Common myeloid progenitor, CD34-positive (primary cell): ENCODE results near the gene ACTG2.

Source experiments
- CTCF ChIA-PET: fragments of 350-600 bp; sonication (Branson Sonifier 250); formaldehyde crosslinking; loops from one replicate; lab custom pipeline; 2021; ENCODE audit warnings: antibody characterized with exemption; lab: Charles Lee
- POLR2A ChIA-PET: fragments of 350-600 bp; sonication (Branson Sonifier 250); formaldehyde crosslinking; loops from one replicate; lab custom pipeline; 2021; ENCODE audit warnings: antibody characterized with exemption; lab: Charles Lee
- DNase-seq, 3 donors: peaks; one replicate each; pipeline versions ENCODE4 v3.0.0 to v3.0.0-alpha.2; 2013
- H3K27ac ChIP-seq, 2 experiments: 1 replicate in 1 of 2; 2 replicates in 1 of 2; pipeline ENCODE4 v1.7.0; 2013; ENCODE audit warnings: inconsistent platforms in 2 of 2, low read length in 2 of 2, mild to moderate bottlenecking in 2 of 2, low read depth in 1 of 2, moderate library complexity in 1 of 2; ENCODE audit not compliant: severe bottlenecking in 2 of 2, insufficient read depth in 1 of 2, poor library complexity in 1 of 2
- H3K27me3 ChIP-seq, 5 experiments: replicated peaks in 2 of 5; 1 replicate in 3 of 5; 2 replicates in 2 of 5; pipeline versions ENCODE4 v1.6.1 to v1.7.0; 2013; ENCODE audit warnings: low read length in 4 of 5, mild to moderate bottlenecking in 2 of 5, moderate library complexity in 2 of 5, inconsistent platforms in 1 of 5; ENCODE audit not compliant: insufficient read depth in 5 of 5, control insufficient read depth in 4 of 5
- H3K36me3 ChIP-seq, 4 experiments: 1 replicate in 2 of 4; 2 replicates in 2 of 4; pipeline versions ENCODE4 v1.6.1 to v1.7.0; 2013; ENCODE audit warnings: low read length in 3 of 4, control low read depth in 1 of 4, mild to moderate bottlenecking in 1 of 4; ENCODE audit not compliant: control insufficient read depth in 4 of 4, insufficient read depth in 4 of 4
- H3K4me1 ChIP-seq, 4 experiments: 1 replicate in 3 of 4; 2 replicates in 1 of 4; pipeline versions ENCODE4 v1.6.1 to v1.7.1; 2013; ENCODE audit warnings: low read length in 3 of 4, mild to moderate bottlenecking in 3 of 4, control low read depth in 1 of 4, inconsistent platforms in 1 of 4, moderate library complexity in 1 of 4; ENCODE audit not compliant: control insufficient read depth in 4 of 4, insufficient read depth in 4 of 4; ENCODE audit errors: control extremely low read depth in 1 of 4
- H3K4me3 ChIP-seq, 7 experiments: 1 replicate in 4 of 7; 2 replicates in 3 of 7; pipeline versions ENCODE4 v1.5.1 to v1.7.0; 2013; ENCODE audit warnings: mild to moderate bottlenecking in 7 of 7, low read length in 6 of 7, moderate library complexity in 6 of 7, inconsistent platforms in 2 of 7, low read depth in 2 of 7, control low read depth in 1 of 7; ENCODE audit not compliant: insufficient read depth in 4 of 7, control insufficient read depth in 1 of 7; ENCODE audit errors: extremely low read depth in 1 of 7
- H3K9me3 ChIP-seq, 5 experiments: 1 replicate in 4 of 5; 2 replicates in 1 of 5; pipeline versions ENCODE4 v1.6.1 to v1.7.1; 2013; ENCODE audit warnings: low read length in 4 of 5, mild to moderate bottlenecking in 2 of 5, inconsistent platforms in 1 of 5, low read depth in 1 of 5, moderate library complexity in 1 of 5; ENCODE audit not compliant: control insufficient read depth in 4 of 5, insufficient read depth in 2 of 5; ENCODE audit errors: control extremely low read depth in 1 of 5
- WGBS: methylation state at CpG from one replicate; pipeline ENCODE4 v1.1.5; 2013; ENCODE audit not compliant: insufficient coverage; 5-methylcytosine and 5-hydroxymethylcytosine counted together

The ACTG2 gene

GRCh38 chr2:73906847-73907505, 14.2 kb downstream of the ACTG2 start:
- no peaks in the 10 kb centered on the region for H3K27me3 ChIP-seq
- no peak overlapping the region for H3K27ac ChIP-seq
- POLR2A ChIA-PET: no interaction called here
- peaks cover 0 to 6% (median 0%) of the 10 kb centered on the region in 4 experiments for H3K4me1 ChIP-seq
- WGBS: 100% methylated on average over 3 of the region's 5 CpGs
- CTCF ChIA-PET: interaction anchor here (1.3 kb wide), 1 partner anchor 12 kb away, joined by 3 read pairs; no protein-coding TSS in a partner anchor
- no peaks in the 10 kb centered on the region for H3K9me3 ChIP-seq
- H3K36me3 ChIP-seq: no peaks in the 10 kb centered on the region
- no peak overlapping the region for H3K4me3 ChIP-seq
- no peak for DNase-seq

DNA sequence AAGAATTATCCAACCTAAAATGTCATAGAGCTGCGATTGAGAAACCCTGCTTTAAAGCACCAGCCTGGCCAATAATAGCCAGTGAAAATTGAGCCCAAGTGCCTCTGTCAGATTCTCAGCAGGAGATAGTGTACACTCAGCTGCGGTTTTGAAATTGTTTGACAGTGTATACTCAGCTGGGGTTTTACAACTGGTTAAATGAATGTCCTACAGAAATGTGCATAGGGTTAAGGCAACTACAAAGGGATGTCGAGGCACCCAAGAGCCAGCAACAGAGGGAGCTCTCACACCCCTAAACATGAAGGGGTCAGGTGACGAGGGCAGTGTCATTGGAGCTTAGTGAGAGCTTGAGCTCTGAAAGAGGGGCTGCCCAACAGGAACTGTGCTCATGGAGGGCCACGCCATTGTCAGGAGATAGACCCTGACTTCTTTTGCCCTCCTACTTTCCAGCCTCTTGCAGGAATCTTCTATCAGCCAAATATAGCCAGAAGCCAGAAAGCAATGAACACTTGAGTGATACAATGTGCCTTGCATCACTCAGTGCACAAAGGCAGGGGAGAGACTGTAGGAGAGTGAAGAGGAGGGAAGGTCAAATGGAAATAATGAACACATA, 15.1 kb downstream of the ACTG2 start:
- WGBS: 75% methylated on average over 5 of the region's 5 CpGs
- H3K27ac ChIP-seq: no peak overlapping the region
- DNase-seq: peak in 2 of 3 donors; percentile 51 to 53
- ChIA-PET POLR2A (no interaction called here), CTCF (interaction anchor here (1.0 to 1.3 kb wide), 3 partner anchors 11 to 196 kb away, joined by 3 to 5 read pairs (median 4); no protein-coding TSS in a partner anchor)
- no peaks in the 10 kb centered on the region for H3K27me3 ChIP-seq
- no peaks in the 10 kb centered on the region for H3K36me3 ChIP-seq
- H3K4me3 ChIP-seq: no peak overlapping the region
- peaks cover 0 to 6% (median 0%) of the 10 kb centered on the region in 4 experiments for H3K4me1 ChIP-seq
- H3K9me3 ChIP-seq: no peaks in the 10 kb centered on the region

GRCh38 chr2:73908689-73909652, 16.2 kb downstream of the ACTG2 start:
- 100% methylated on average over 5 of the region's 10 CpGs for WGBS
- Histone ChIP-seq H3K4me1 (peaks cover 0 to 6% (median 0%) of the 10 kb centered on the region in 4 experiments), H3K27me3 (no peaks in the 10 kb centered on the region), H3K4me3 (no peak overlapping the region), H3K9me3 (no peaks in the 10 kb centered on the region), H3K27ac (no peak overlapping the region), H3K36me3 (no peaks in the 10 kb centered on the region)
- no peak for DNase-seq
- ChIA-PET CTCF (interaction anchor here (0.6 to 1.4 kb wide), 7 partner anchors 9 to 195 kb away, joined by 3 to 4 read pairs (median 3); no protein-coding TSS in a partner anchor), POLR2A (no interaction called here)

- POLR2A ChIA-PET: no interaction called here
- Histone ChIP-seq H3K36me3 (no peaks in the 10 kb centered on the region), H3K9me3 (no peaks in the 10 kb centered on the region), H3K4me1 (peaks cover 0 to 6% (median 0%) of the 10 kb centered on the region in 4 experiments), H3K27ac (no peak overlapping the region), H3K4me3 (no peak overlapping the region), H3K27me3 (no peaks in the 10 kb centered on the region)
- CTCF ChIA-PET: interaction anchor here (0.7 to 1.6 kb wide), 3 partner anchors 12 to 170 kb away, joined by 3 to 5 read pairs (median 4); no protein-coding TSS in a partner anchor
- WGBS: 96% methylated on average over 5 of the region's 6 CpGs
- no peak for DNase-seq
These were observed 18.2 kb downstream of the ACTG2 start for GRCh38 chr2:73910873-73911547.

- no peaks in the 10 kb centered on the region for H3K9me3 ChIP-seq
- H3K27me3 ChIP-seq: no peaks in the 10 kb centered on the region
- WGBS: 100% methylated on average over 4 of the region's 8 CpGs
- H3K27ac ChIP-seq: no peak overlapping the region
- ChIA-PET POLR2A (no interaction called here), CTCF (interaction anchor here (0.7 to 1.8 kb wide), 4 partner anchors 13 to 169 kb away, joined by 3 to 5 read pairs (median 4); no protein-coding TSS in a partner anchor)
- no peak overlapping the region for H3K4me3 ChIP-seq
- H3K4me1 ChIP-seq: peaks cover 0 to 6% (median 0%) of the 10 kb centered on the region in 4 experiments
- no peaks in the 10 kb centered on the region for H3K36me3 ChIP-seq
- no peak for DNase-seq
These were observed 18.9 kb downstream of the ACTG2 start for GRCh38 chr2:73911548-73912208.

GRCh38 chr2:73913414-73914054, 20.7 kb downstream of the ACTG2 start:
- Histone ChIP-seq H3K4me3 (no peak overlapping the region), H3K4me1 (no peaks in the 10 kb centered on the region), H3K9me3 (no peaks in the 10 kb centered on the region), H3K27ac (no peak overlapping the region), H3K36me3 (no peaks in the 10 kb centered on the region), H3K27me3 (no peaks in the 10 kb centered on the region)
- POLR2A ChIA-PET: no interaction called here
- DNase-seq: no peak
- CTCF ChIA-PET: interaction anchor here (1.4 to 1.8 kb wide), 2 partner anchors 31 to 39 kb away, joined by 3 to 4 read pairs; no protein-coding TSS in a partner anchor
- 98% methylated on average over 7 of the region's 8 CpGs for WGBS
